PFSK-1 (cell line): Measurements from ENCODE around the gene ITPRIP.
A peak's percentile ranks its signal among the peaks of the same experiment; 100 is the strongest.

Experiments used
- FOXP2 ChIP-seq: optimal IDR thresholded peaks from 2 replicates; pipeline ENCODE3; 2011; ENCODE audit warnings: borderline replicate concordance, control low read depth, inconsistent platforms; ENCODE audit not compliant: insufficient read depth; ENCODE audit errors: extremely low read length, extremely low read depth
- POLR2AphosphoS5 ChIP-seq: IDR thresholded peaks from 2 replicates; pipeline ENCODE4 v1.6.1; 2012; ENCODE audit warnings: low read depth, mild to moderate bottlenecking, control low read depth, low read length, moderate library complexity
- REST ChIP-seq, 2 experiments: IDR thresholded peaks; 2 replicates each; pipeline versions ENCODE4 v1.6.1 to v1.8.0; 2011 to 2012; ENCODE audit warnings: low read depth in 2 of 2, low read length in 2 of 2, control low read depth in 1 of 2, inconsistent platforms in 1 of 2, mild to moderate bottlenecking in 1 of 2, moderate library complexity in 1 of 2; ENCODE audit not compliant: insufficient read depth in 1 of 2
- SIN3A ChIP-seq: IDR thresholded peaks from 2 replicates; pipeline ENCODE4 v1.6.1; 2012; ENCODE audit warnings: mild to moderate bottlenecking, low read length, moderate library complexity, borderline replicate concordance; ENCODE audit not compliant: insufficient read depth
- TAF1 ChIP-seq: IDR thresholded peaks from 2 replicates; pipeline ENCODE4 v1.6.1; 2012; ENCODE audit warnings: low read length, control low read depth, borderline replicate concordance; ENCODE audit not compliant: insufficient read depth

ITPRIP gene

GRCh38 chr10:104276192-104276591 is 62.1 kb downstream of the ITPRIP start:
- no peak for TF ChIP-seq TAF1
- no peak for TF ChIP-seq SIN3A
- TF ChIP-seq POLR2AphosphoS5: no peak
- TF ChIP-seq REST (IDR thresholded peaks at IDR 0.05; ENCODE audit: insufficient read depth in 1 of 2, low read depth in 2 of 2, low read length in 2 of 2): no peak
- no peak for TF ChIP-seq FOXP2

- TF ChIP-seq POLR2AphosphoS5: no peak
- peak; percentile 19 for TF ChIP-seq FOXP2
- no peak for TF ChIP-seq TAF1
- TF ChIP-seq REST (IDR thresholded peaks at IDR 0.05; ENCODE audit: insufficient read depth in 1 of 2, low read depth in 2 of 2, low read length in 2 of 2): no peak
- no peak for TF ChIP-seq SIN3A
These were observed 63.2 kb downstream of the ITPRIP start for GRCh38 chr10:104274762-104275721.

GRCh38 chr10:104273899-104274575 is 64.2 kb downstream of the ITPRIP start:
- TF ChIP-seq TAF1: no peak
- no peak for TF ChIP-seq FOXP2
- no peak for TF ChIP-seq SIN3A
- TF ChIP-seq REST (IDR thresholded peaks at IDR 0.05; ENCODE audit: insufficient read depth in 1 of 2, low read depth in 2 of 2, low read length in 2 of 2): no peak
- no peak for TF ChIP-seq POLR2AphosphoS5

GRCh38 chr10:104273286-104273685 is 65.0 kb downstream of the ITPRIP start:
- TF ChIP-seq REST (IDR thresholded peaks at IDR 0.05; ENCODE audit: insufficient read depth in 1 of 2, low read depth in 2 of 2, low read length in 2 of 2) (no peak), SIN3A (no peak)
